H9 (cell line): ENCODE data around the gene GHRL. TPM values are rescaled to one million over a fixed set of nuclear protein-coding genes. Genes with fewer than 3 reads are reported as not detected.

Source experiments
- DNase-seq: peaks from one replicate; pipeline ENCODE4 v3.0.0-alpha.2; 2017
- H2AFZ ChIP-seq: one replicate; pipeline ENCODE4 v1.6.1; 2013; ENCODE audit warnings: mild to moderate bottlenecking, low read length, control low read depth, moderate library complexity
- H2AK5ac ChIP-seq: 2 replicates; pipeline ENCODE4 v1.6.1; 2013; ENCODE audit warnings: low read length, control low read depth, mixed read lengths; ENCODE audit not compliant: insufficient read length
- H2BK120ac ChIP-seq: one replicate; pipeline ENCODE4 v1.6.1; 2013; ENCODE audit warnings: low read depth, mild to moderate bottlenecking, low read length, control low read depth, inconsistent platforms; ENCODE audit not compliant: poor library complexity, severe bottlenecking
- H2BK12ac ChIP-seq: 2 replicates; pipeline ENCODE4 v1.6.1; 2013; ENCODE audit warnings: low read length, control low read depth, mixed read lengths, low read depth; ENCODE audit not compliant: insufficient read length
- H2BK15ac ChIP-seq: 2 replicates; pipeline ENCODE4 v1.6.1; 2013; ENCODE audit warnings: low read depth, low read length, control low read depth
- H2BK20ac ChIP-seq: one replicate; pipeline ENCODE4 v1.6.1; 2013; ENCODE audit warnings: low read depth, mild to moderate bottlenecking, low read length, control low read depth, inconsistent platforms; ENCODE audit not compliant: poor library complexity, severe bottlenecking
- H2BK5ac ChIP-seq: 2 replicates; pipeline ENCODE4 v1.6.1; 2013; ENCODE audit warnings: low read length, control low read depth, mixed read lengths; ENCODE audit not compliant: insufficient read length
- H3K14ac ChIP-seq: 2 replicates; pipeline ENCODE4 v1.6.1; 2013; ENCODE audit warnings: low read length, control low read depth; ENCODE audit not compliant: insufficient read depth
- H3K18ac ChIP-seq: 2 replicates; pipeline ENCODE4 v1.6.1; 2013; ENCODE audit warnings: low read depth, mild to moderate bottlenecking, mixed read lengths, low read length, control low read depth; ENCODE audit not compliant: insufficient read length
- H3K23ac ChIP-seq: 2 replicates; pipeline ENCODE4 v1.6.1; 2013; ENCODE audit warnings: low read length, control low read depth, mixed read lengths, low read depth; ENCODE audit not compliant: insufficient read length
- H3K23me2 ChIP-seq: 2 replicates; pipeline ENCODE4 v1.6.1; 2013; ENCODE audit warnings: low read depth, mild to moderate bottlenecking, mixed read lengths, low read length, control low read depth; ENCODE audit not compliant: insufficient read length, poor library complexity, severe bottlenecking
- H3K27ac ChIP-seq: 2 replicates; pipeline ENCODE4 v1.5.1; 2013; ENCODE audit warnings: low read length, control low read depth, mixed read lengths, low read depth; ENCODE audit not compliant: insufficient read length
- H3K27me3 ChIP-seq: 2 replicates; pipeline ENCODE4 v1.6.1; 2013; ENCODE audit warnings: low read length, control low read depth, inconsistent platforms; ENCODE audit not compliant: insufficient read depth
- H3K4ac ChIP-seq: 2 replicates; pipeline ENCODE4 v1.6.1; 2013; ENCODE audit warnings: low read depth, mild to moderate bottlenecking, control low read depth, inconsistent platforms, low read length, moderate library complexity
- H3K4me1 ChIP-seq: 2 replicates; pipeline ENCODE4 v1.6.1; 2013; ENCODE audit warnings: low read length, control low read depth, inconsistent platforms; ENCODE audit not compliant: insufficient read depth
- H3K4me2 ChIP-seq: 2 replicates; pipeline ENCODE4 v1.6.1; 2013; ENCODE audit warnings: low read length, control low read depth, mixed read lengths; ENCODE audit not compliant: insufficient read length, insufficient read depth
- H3K56ac ChIP-seq: 2 replicates; pipeline ENCODE4 v1.6.1; 2013; ENCODE audit warnings: low read depth, mild to moderate bottlenecking, mixed read lengths, low read length, control low read depth; ENCODE audit not compliant: insufficient read length
- H3K79me1 ChIP-seq: 2 replicates; pipeline ENCODE4 v1.6.1; 2013; ENCODE audit warnings: low read depth, mild to moderate bottlenecking, moderate library complexity, low read length, control low read depth, inconsistent platforms; ENCODE audit not compliant: insufficient read depth, poor library complexity, severe bottlenecking
- H3K79me2 ChIP-seq: 2 replicates; pipeline ENCODE4 v1.6.1; 2013; ENCODE audit warnings: low read length, control low read depth, inconsistent platforms; ENCODE audit not compliant: insufficient read depth
- H3K9ac ChIP-seq: 2 replicates; pipeline ENCODE4 v1.6.1; 2013; ENCODE audit warnings: low read length, control low read depth, mixed read lengths; ENCODE audit not compliant: insufficient read length; ENCODE audit errors: extremely low read depth
- H3K9me3 ChIP-seq: one replicate; pipeline ENCODE4 v1.6.1; 2013; ENCODE audit warnings: low read depth, low read length, inconsistent platforms; ENCODE audit not compliant: control insufficient read depth
- H3T11ph ChIP-seq: one replicate; pipeline ENCODE4 v1.6.1; 2013; ENCODE audit warnings: mild to moderate bottlenecking, low read length, control low read depth, inconsistent platforms
- H4K20me1 ChIP-seq: one replicate; pipeline ENCODE4 v1.6.1; 2013; ENCODE audit not compliant: control insufficient read depth, insufficient read length, insufficient read depth
- H4K5ac ChIP-seq: 2 replicates; pipeline ENCODE4 v1.6.1; 2013; ENCODE audit warnings: low read depth, mild to moderate bottlenecking, mixed read lengths, low read length, control low read depth; ENCODE audit not compliant: insufficient read length
- H4K8ac ChIP-seq: replicated peaks from 2 replicates; pipeline ENCODE4 v1.6.1; 2013; ENCODE audit warnings: low read length, control low read depth, mixed read lengths, low read depth; ENCODE audit not compliant: insufficient read length
- H4K91ac ChIP-seq: 2 replicates; pipeline ENCODE4 v1.6.1; 2013; ENCODE audit warnings: low read depth, mild to moderate bottlenecking, moderate library complexity, mixed read lengths, low read length, control low read depth; ENCODE audit not compliant: insufficient read length
- H3K27ac Mint-ChIP-seq, 3 experiments: 2 replicates in 2 of 3; 3 replicates in 1 of 3; pipeline ENCODE4 v1.8.0; 2020 to 2021; ENCODE audit warnings: mixed read lengths in 3 of 3, mild to moderate bottlenecking in 1 of 3, moderate library complexity in 1 of 3
- H3K27me3 Mint-ChIP-seq: 2 replicates; pipeline ENCODE4 v1.8.0; 2021; ENCODE audit warnings: low read depth, mild to moderate bottlenecking, moderate library complexity, mixed read lengths
- H3K36me3 Mint-ChIP-seq, 3 experiments: 2 replicates in 2 of 3; 3 replicates in 1 of 3; pipeline ENCODE4 v1.8.0; 2020 to 2021; ENCODE audit warnings: low read depth in 3 of 3, mixed read lengths in 3 of 3; ENCODE audit not compliant: insufficient read depth in 1 of 3
- H3K4me1 Mint-ChIP-seq, 2 experiments: 2 replicates each; pipeline ENCODE4 v1.8.0; 2020; ENCODE audit warnings: mixed read lengths in 2 of 2
- H3K4me3 Mint-ChIP-seq, 2 experiments: 2 replicates in 1 of 2; 3 replicates in 1 of 2; pipeline ENCODE4 v1.8.0; 2020 to 2021; ENCODE audit warnings: mild to moderate bottlenecking in 2 of 2, mixed read lengths in 2 of 2, moderate library complexity in 1 of 2
- H3K9me3 Mint-ChIP-seq, 2 experiments: 2 replicates in 1 of 2; 3 replicates in 1 of 2; pipeline ENCODE4 v1.8.0; 2020; ENCODE audit warnings: mild to moderate bottlenecking in 2 of 2, mixed read lengths in 2 of 2, moderate library complexity in 1 of 2
- WGBS: extraction: QIAGEN DNeasy Blood & Tissue Kit; methylation state at CpG from one replicate; pipeline ENCODE4 v1.1.7; 2013; ENCODE audit warnings: missing lambda C conversion rate, low lambda C conversion rate, mixed read lengths; ENCODE audit not compliant: insufficient read length; ENCODE audit errors: extremely low coverage; 5-methylcytosine and 5-hydroxymethylcytosine counted together
- total RNA-seq: library from RNA; stranded (reverse); gene quantifications from 2 replicates; pipeline ENCODE4 v1.2.1, GENCODE V29; 2021
- TF ChIP-seq, protein P1 (sequence below): fragments of 200-600 bp; sonication (generic); conservative IDR thresholded peaks from 3 replicates; pipeline ENCODE4 v1.8.0; 2021; ENCODE audit warnings: antibody characterized with exemption, mild to moderate bottlenecking

GHRL gene
- total RNA-seq, 1 experiment from 2014 or later = 1.3 TPM

DNA sequence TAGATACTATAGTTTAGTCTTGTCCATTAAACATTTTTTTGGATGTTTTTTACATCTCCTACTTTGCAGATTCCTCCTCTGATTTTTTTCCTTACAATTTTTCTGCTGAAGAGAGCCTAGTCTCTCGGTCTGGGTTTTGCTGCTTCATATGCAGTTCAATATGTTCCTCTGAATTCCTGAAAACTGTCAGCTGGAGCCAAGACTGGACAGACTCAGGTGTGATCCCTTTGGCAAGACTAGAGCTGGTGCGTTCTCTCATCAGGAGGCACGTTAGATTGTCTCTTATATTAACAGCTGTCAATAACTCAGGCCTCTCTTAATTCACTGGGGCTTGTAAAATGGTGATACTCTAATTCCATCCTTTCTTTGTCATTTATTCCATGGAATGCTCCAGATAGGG, 13.4 kb upstream of the GHRL start:
- no peak for DNase-seq
- H3T11ph ChIP-seq = no peak overlapping the region
- no peak overlapping the region for H3K9ac ChIP-seq
- H2BK20ac ChIP-seq = no peak overlapping the region
- H3K36me3 Mint-ChIP-seq = peaks cover 42 to 95% (median 91%) of the 10 kb centered on the region in 3 experiments; a peak in 6 of 7 replicates
- no peak overlapping the region for H2BK5ac ChIP-seq
- H3K4me1 ChIP-seq = no peaks in the 10 kb centered on the region; the same call in 1 of the 2 replicates
- H2BK12ac ChIP-seq = no peak overlapping the region
- H3K27ac ChIP-seq = no peak overlapping the region
- no peak overlapping the region for H2AK5ac ChIP-seq
- H3K4me2 ChIP-seq = no peak overlapping the region
- TF ChIP-seq, protein P1, sequence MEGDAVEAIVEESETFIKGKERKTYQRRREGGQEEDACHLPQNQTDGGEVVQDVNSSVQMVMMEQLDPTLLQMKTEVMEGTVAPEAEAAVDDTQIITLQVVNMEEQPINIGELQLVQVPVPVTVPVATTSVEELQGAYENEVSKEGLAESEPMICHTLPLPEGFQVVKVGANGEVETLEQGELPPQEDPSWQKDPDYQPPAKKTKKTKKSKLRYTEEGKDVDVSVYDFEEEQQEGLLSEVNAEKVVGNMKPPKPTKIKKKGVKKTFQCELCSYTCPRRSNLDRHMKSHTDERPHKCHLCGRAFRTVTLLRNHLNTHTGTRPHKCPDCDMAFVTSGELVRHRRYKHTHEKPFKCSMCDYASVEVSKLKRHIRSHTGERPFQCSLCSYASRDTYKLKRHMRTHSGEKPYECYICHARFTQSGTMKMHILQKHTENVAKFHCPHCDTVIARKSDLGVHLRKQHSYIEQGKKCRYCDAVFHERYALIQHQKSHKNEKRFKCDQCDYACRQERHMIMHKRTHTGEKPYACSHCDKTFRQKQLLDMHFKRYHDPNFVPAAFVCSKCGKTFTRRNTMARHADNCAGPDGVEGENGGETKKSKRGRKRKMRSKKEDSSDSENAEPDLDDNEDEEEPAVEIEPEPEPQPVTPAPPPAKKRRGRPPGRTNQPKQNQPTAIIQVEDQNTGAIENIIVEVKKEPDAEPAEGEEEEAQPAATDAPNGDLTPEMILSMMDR = no peak
- H2BK15ac ChIP-seq = no peak overlapping the region
- H3K23me2 ChIP-seq = no peaks in the 10 kb centered on the region
- H4K20me1 ChIP-seq = no peaks in the 10 kb centered on the region
- no peak overlapping the region for H2AFZ ChIP-seq
- no peaks in the 10 kb centered on the region for H3K27me3 ChIP-seq
- H3K79me2 ChIP-seq = no peaks in the 10 kb centered on the region
- H3K14ac ChIP-seq = no peak overlapping the region
- H3K9me3 Mint-ChIP-seq = no peaks in the 10 kb centered on the region
- H3K79me1 ChIP-seq = no peaks in the 10 kb centered on the region
- no peak overlapping the region for H2BK120ac ChIP-seq
- no peak overlapping the region for H3K18ac ChIP-seq
- no peak overlapping the region for H3K23ac ChIP-seq
- H3K27ac Mint-ChIP-seq = no peak overlapping the region
- H3K56ac ChIP-seq = no peak overlapping the region
- H4K5ac ChIP-seq = no peak overlapping the region
- no peaks in the 10 kb centered on the region for H3K9me3 ChIP-seq
- WGBS = no CpG with 5 or more reads among the region's 3 CpGs
- H4K91ac ChIP-seq = no peak overlapping the region
- no peak overlapping the region for H4K8ac ChIP-seq
- no peak overlapping the region for H3K4ac ChIP-seq
- no peaks in the 10 kb centered on the region for H3K27me3 Mint-ChIP-seq
- no peak overlapping the region; a peak in 1 of 5 replicates for H3K4me3 Mint-ChIP-seq
- H3K4me1 Mint-ChIP-seq = no peaks in the 10 kb centered on the region
